HCT116 (cell line): ENCODE results near the gene AOPEP.

Experiments used
- CEBPB ChIP-seq: IDR thresholded peaks from 2 replicates; pipeline ENCODE4 v1.6.1; 2012; ENCODE audit warnings: low read depth
- POLR2A ChIP-seq: IDR thresholded peaks from 2 replicates; pipeline ENCODE4 v1.7.0; 2011; ENCODE audit warnings: borderline replicate concordance; ENCODE audit not compliant: insufficient read depth, insufficient read length; ENCODE audit errors: extremely low read depth
- POLR2AphosphoS5 ChIP-seq: IDR thresholded peaks from 2 replicates; pipeline ENCODE4 v1.6.1; 2011; ENCODE audit warnings: mild to moderate bottlenecking, low read depth, low read length, moderate library complexity
- RAD21 ChIP-seq: IDR thresholded peaks from 2 replicates; pipeline ENCODE4 v1.6.1; 2012; ENCODE audit warnings: low read depth, mild to moderate bottlenecking
- YY1 ChIP-seq: IDR thresholded peaks from 2 replicates; pipeline ENCODE4 v1.6.1; 2011; ENCODE audit warnings: low read length, low read depth, moderate library complexity, mild to moderate bottlenecking; ENCODE audit not compliant: insufficient replicate concordance; ENCODE audit errors: extremely low read depth
- ZFX ChIP-seq: fragments of 450-650 bp; IDR thresholded peaks from 2 replicates; pipeline ENCODE4 v1.6.1; 2017
- TF ChIP-seq, protein P1 (sequence below), 3 experiments: fragments of 200-600 bp in 1 of 3; sonication (generic) in 1 of 3; IDR thresholded peaks in 2 of 3; conservative IDR thresholded peaks in 1 of 3; 2 replicates each; pipeline ENCODE4 v1.5.1; 2012 to 2017; ENCODE audit warnings: low read depth in 2 of 3, low read length in 2 of 3, antibody characterized with exemption in 1 of 3, borderline replicate concordance in 1 of 3, control low read depth in 1 of 3, mild to moderate bottlenecking in 1 of 3, mixed read lengths in 1 of 3, mixed run types in 1 of 3, moderate library complexity in 1 of 3; ENCODE audit not compliant: insufficient read depth in 1 of 3
- TF ChIP-seq, protein P2 (sequence below): IDR thresholded peaks from 2 replicates; pipeline ENCODE4 v1.6.1; 2012
- TF ChIP-seq, protein P3 (sequence below): IDR thresholded peaks from 2 replicates; pipeline ENCODE4 v1.6.1; 2012; ENCODE audit warnings: low read depth
- TF ChIP-seq, protein P4 (sequence below): IDR thresholded peaks from 2 replicates; pipeline ENCODE4 v1.6.1; 2011; ENCODE audit warnings: mild to moderate bottlenecking, low read length, moderate library complexity; ENCODE audit not compliant: insufficient replicate concordance; ENCODE audit errors: extremely low read depth

DNA sequence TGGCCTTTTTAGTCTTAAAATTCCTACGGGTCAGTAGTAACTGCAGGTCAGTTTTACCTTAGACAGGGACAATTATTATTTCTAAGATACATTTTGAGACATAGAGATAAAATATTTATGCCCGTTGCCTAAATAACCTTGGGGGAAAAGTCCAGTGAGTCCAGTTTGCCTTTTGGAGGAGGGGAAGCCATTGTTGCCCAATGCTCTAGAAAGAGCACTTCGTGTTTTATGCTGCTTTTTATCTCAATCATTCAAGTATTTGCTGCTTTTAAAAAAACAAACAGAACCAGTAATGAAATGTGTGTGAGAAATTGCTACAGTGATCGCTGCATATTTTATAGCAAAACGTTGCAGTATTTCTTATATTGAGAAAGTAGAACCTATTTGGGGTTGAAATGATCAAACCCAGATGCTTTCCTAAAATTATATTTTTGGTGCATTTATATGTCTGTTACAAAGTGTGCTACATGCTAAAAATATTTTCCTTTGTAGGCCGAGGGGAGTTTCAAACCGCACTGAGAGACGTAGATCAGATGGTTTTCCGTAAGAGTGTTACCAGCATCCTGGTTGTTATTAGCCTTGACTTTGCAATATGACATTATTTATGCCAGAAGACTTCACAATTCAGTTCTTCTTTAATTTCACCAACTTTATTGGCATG lies 266.8 kb downstream of the AOPEP start:
- TF ChIP-seq, protein P1, sequence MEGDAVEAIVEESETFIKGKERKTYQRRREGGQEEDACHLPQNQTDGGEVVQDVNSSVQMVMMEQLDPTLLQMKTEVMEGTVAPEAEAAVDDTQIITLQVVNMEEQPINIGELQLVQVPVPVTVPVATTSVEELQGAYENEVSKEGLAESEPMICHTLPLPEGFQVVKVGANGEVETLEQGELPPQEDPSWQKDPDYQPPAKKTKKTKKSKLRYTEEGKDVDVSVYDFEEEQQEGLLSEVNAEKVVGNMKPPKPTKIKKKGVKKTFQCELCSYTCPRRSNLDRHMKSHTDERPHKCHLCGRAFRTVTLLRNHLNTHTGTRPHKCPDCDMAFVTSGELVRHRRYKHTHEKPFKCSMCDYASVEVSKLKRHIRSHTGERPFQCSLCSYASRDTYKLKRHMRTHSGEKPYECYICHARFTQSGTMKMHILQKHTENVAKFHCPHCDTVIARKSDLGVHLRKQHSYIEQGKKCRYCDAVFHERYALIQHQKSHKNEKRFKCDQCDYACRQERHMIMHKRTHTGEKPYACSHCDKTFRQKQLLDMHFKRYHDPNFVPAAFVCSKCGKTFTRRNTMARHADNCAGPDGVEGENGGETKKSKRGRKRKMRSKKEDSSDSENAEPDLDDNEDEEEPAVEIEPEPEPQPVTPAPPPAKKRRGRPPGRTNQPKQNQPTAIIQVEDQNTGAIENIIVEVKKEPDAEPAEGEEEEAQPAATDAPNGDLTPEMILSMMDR (IDR thresholded peaks at IDR 0.05 in 2 of 3, conservative IDR thresholded peaks at IDR 0.05 in 1 of 3; ENCODE audit: borderline replicate concordance in 1 of 3, insufficient read depth in 1 of 3, low read depth in 2 of 3, low read length in 2 of 3), result no peak
- TF ChIP-seq, protein P2, sequence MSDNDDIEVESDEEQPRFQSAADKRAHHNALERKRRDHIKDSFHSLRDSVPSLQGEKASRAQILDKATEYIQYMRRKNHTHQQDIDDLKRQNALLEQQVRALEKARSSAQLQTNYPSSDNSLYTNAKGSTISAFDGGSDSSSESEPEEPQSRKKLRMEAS, result no peak
- TF ChIP-seq ZFX (no peak), POLR2A (no peak), YY1 (no peak), RAD21 (no peak), POLR2AphosphoS5 (no peak), CEBPB (no peak)
- TF ChIP-seq, protein P3, sequence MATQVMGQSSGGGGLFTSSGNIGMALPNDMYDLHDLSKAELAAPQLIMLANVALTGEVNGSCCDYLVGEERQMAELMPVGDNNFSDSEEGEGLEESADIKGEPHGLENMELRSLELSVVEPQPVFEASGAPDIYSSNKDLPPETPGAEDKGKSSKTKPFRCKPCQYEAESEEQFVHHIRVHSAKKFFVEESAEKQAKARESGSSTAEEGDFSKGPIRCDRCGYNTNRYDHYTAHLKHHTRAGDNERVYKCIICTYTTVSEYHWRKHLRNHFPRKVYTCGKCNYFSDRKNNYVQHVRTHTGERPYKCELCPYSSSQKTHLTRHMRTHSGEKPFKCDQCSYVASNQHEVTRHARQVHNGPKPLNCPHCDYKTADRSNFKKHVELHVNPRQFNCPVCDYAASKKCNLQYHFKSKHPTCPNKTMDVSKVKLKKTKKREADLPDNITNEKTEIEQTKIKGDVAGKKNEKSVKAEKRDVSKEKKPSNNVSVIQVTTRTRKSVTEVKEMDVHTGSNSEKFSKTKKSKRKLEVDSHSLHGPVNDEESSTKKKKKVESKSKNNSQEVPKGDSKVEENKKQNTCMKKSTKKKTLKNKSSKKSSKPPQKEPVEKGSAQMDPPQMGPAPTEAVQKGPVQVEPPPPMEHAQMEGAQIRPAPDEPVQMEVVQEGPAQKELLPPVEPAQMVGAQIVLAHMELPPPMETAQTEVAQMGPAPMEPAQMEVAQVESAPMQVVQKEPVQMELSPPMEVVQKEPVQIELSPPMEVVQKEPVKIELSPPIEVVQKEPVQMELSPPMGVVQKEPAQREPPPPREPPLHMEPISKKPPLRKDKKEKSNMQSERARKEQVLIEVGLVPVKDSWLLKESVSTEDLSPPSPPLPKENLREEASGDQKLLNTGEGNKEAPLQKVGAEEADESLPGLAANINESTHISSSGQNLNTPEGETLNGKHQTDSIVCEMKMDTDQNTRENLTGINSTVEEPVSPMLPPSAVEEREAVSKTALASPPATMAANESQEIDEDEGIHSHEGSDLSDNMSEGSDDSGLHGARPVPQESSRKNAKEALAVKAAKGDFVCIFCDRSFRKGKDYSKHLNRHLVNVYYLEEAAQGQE, result no peak
- TF ChIP-seq, protein P4, sequence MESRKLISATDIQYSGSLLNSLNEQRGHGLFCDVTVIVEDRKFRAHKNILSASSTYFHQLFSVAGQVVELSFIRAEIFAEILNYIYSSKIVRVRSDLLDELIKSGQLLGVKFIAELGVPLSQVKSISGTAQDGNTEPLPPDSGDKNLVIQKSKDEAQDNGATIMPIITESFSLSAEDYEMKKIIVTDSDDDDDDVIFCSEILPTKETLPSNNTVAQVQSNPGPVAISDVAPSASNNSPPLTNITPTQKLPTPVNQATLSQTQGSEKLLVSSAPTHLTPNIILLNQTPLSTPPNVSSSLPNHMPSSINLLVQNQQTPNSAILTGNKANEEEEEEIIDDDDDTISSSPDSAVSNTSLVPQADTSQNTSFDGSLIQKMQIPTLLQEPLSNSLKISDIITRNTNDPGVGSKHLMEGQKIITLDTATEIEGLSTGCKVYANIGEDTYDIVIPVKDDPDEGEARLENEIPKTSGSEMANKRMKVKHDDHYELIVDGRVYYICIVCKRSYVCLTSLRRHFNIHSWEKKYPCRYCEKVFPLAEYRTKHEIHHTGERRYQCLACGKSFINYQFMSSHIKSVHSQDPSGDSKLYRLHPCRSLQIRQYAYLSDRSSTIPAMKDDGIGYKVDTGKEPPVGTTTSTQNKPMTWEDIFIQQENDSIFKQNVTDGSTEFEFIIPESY, result no peak
